CD14-positive monocyte (primary cell): Measurements from ENCODE around the gene FAM168B. TPM values are rescaled to one million over a fixed set of nuclear protein-coding genes. Genes with fewer than 3 reads are reported as not detected.
"Not testable (repeated sequence)": the region's sequence is repeated elsewhere in the genome, so short reads cannot be mapped to it uniquely, and the experiment has no call there.

ENCODE experiments used
- DNase-seq, 3 donors: peaks; one replicate each; pipeline ENCODE4 v3.0.0-alpha.2; 2011 to 2022
- H2AFZ ChIP-seq: 2 replicates; pipeline ENCODE4 v1.6.0; 2012; ENCODE audit warnings: mild to moderate bottlenecking, low read depth, low read length, inconsistent platforms; ENCODE audit not compliant: insufficient read depth, poor library complexity, severe bottlenecking
- H3K27ac ChIP-seq, 2 donors: 1 replicate in 1 of 2; 2 replicates in 1 of 2; pipeline ENCODE4 v1.5.1; 2012 to 2013; ENCODE audit warnings: low read length in 2 of 2, control low read depth in 1 of 2, inconsistent platforms in 1 of 2, low read depth in 1 of 2, mild to moderate bottlenecking in 1 of 2
- H3K27me3 ChIP-seq, 2 donors: one replicate each; pipeline versions ENCODE4 v1.6.0 to v1.6.1; 2011 to 2013; ENCODE audit warnings: low read length in 2 of 2; ENCODE audit not compliant: control insufficient read depth in 2 of 2, insufficient read depth in 2 of 2
- H3K36me3 ChIP-seq, 2 donors: replicated peaks in 1 of 2; 1 replicate in 1 of 2; 2 replicates in 1 of 2; pipeline versions ENCODE4 v1.5.1 to v1.6.1; 2012 to 2013; ENCODE audit warnings: low read length in 2 of 2, control low read depth in 1 of 2, inconsistent platforms in 1 of 2, mild to moderate bottlenecking in 1 of 2; ENCODE audit not compliant: insufficient read depth in 2 of 2, control insufficient read depth in 1 of 2
- H3K4me1 ChIP-seq, 2 donors: 1 replicate in 1 of 2; 2 replicates in 1 of 2; pipeline versions ENCODE4 v1.5.1 to v1.6.1; 2012 to 2013; ENCODE audit warnings: low read length in 2 of 2, control low read depth in 1 of 2, inconsistent platforms in 1 of 2, mild to moderate bottlenecking in 1 of 2, moderate library complexity in 1 of 2; ENCODE audit not compliant: insufficient read depth in 2 of 2, control insufficient read depth in 1 of 2
- H3K4me2 ChIP-seq: replicated peaks from 2 replicates; pipeline ENCODE3; 2012; ENCODE audit warnings: low read length, moderate library complexity, mild to moderate bottlenecking; ENCODE audit not compliant: poor library complexity, severe bottlenecking; ENCODE audit errors: extremely low read depth
- H3K4me3 ChIP-seq, 3 experiments: fragments of 200-600 bp in 1 of 3; sonication (generic) in 1 of 3; replicated peaks in 1 of 3; 1 replicate in 2 of 3; 2 replicates in 1 of 3; pipeline ENCODE4 v1.5.1; 2011 to 2013; ENCODE audit warnings: low read length in 3 of 3, mild to moderate bottlenecking in 3 of 3, control low read depth in 2 of 3, low read depth in 2 of 3, inconsistent platforms in 1 of 3, moderate library complexity in 1 of 3
- H3K79me2 ChIP-seq: 2 replicates; pipeline ENCODE4 v1.6.0; 2012; ENCODE audit warnings: mild to moderate bottlenecking, control low read depth, inconsistent platforms, low read length, moderate library complexity; ENCODE audit not compliant: insufficient read depth
- H3K9ac ChIP-seq: 2 replicates; pipeline ENCODE4 v1.6.0; 2017; ENCODE audit warnings: low read length, mild to moderate bottlenecking; ENCODE audit not compliant: insufficient read depth, poor library complexity, severe bottlenecking
- H3K9me3 ChIP-seq, 2 donors: replicated peaks in 1 of 2; 1 replicate in 1 of 2; 2 replicates in 1 of 2; pipeline versions ENCODE4 v1.5.1 to v1.6.1; 2012 to 2013; ENCODE audit warnings: low read length in 2 of 2, control low read depth in 1 of 2; ENCODE audit not compliant: control insufficient read depth in 1 of 2, insufficient read depth in 1 of 2
- H4K20me1 ChIP-seq: 2 replicates; pipeline ENCODE4 v1.6.0; 2012; ENCODE audit warnings: mild to moderate bottlenecking, low read length, control low read depth, moderate library complexity; ENCODE audit not compliant: insufficient read depth
- H3K27ac Mint-ChIP-seq, 7 donors: one replicate each; pipeline ENCODE4 v1.8.0; 2020; ENCODE audit warnings: mild to moderate bottlenecking in 7 of 7, mixed read lengths in 7 of 7, moderate library complexity in 6 of 7, inconsistent platforms in 2 of 7
- H3K27me3 Mint-ChIP-seq, 3 donors: one replicate each; pipeline ENCODE4 v1.8.0; 2021 to 2022; ENCODE audit warnings: low read depth in 3 of 3, mild to moderate bottlenecking in 3 of 3, mixed read lengths in 3 of 3, moderate library complexity in 3 of 3, inconsistent platforms in 1 of 3
- H3K36me3 Mint-ChIP-seq, 2 donors: one replicate each; pipeline ENCODE4 v1.8.0; 2020; ENCODE audit warnings: mixed read lengths in 2 of 2, inconsistent platforms in 1 of 2, mild to moderate bottlenecking in 1 of 2
- H3K4me1 Mint-ChIP-seq: one replicate; pipeline ENCODE4 v1.8.0; 2020; ENCODE audit warnings: mild to moderate bottlenecking, mixed read lengths
- H3K4me3 Mint-ChIP-seq, 2 donors: one replicate each; pipeline ENCODE4 v1.8.0; 2020; ENCODE audit warnings: mild to moderate bottlenecking in 2 of 2, mixed read lengths in 2 of 2, moderate library complexity in 1 of 2
- H3K9me3 Mint-ChIP-seq, 7 donors: one replicate each; pipeline ENCODE4 v1.8.0; 2020 to 2022; ENCODE audit warnings: mixed read lengths in 7 of 7, mild to moderate bottlenecking in 6 of 7, moderate library complexity in 6 of 7, inconsistent platforms in 2 of 7
- CTCF ChIP-seq: fragments of 200-600 bp; IDR thresholded peaks from one replicate; pipeline ENCODE4 v1.8.0; 2022; ENCODE audit warnings: antibody characterized with exemption, mild to moderate bottlenecking
- WGBS: methylation state at CpG from one replicate; pipeline ENCODE4 v1.1.5; 2013; ENCODE audit warnings: missing lambda C conversion rate; ENCODE audit not compliant: insufficient coverage; 5-methylcytosine and 5-hydroxymethylcytosine counted together
- intact Hi-C, 2 donors: fragments of 100-400 bp; cut with micrococcal nuclease; formaldehyde crosslinking; loops; one replicate each; pipeline versions ENCODE4 v1.15.0 to v1.15.1; 2023
- polyA plus RNA-seq, 3 donors: library from polyadenylated mRNA; depleted of rRNA in 1 of 3; unstranded in 2 of 3; stranded (reverse) in 1 of 3; fragments of 300-500 nt in 2 of 3; fragments of >200 nt in 1 of 3; fragmentation: Illumina TruSeq in 2 of 3; gene quantifications; 1 replicate in 2 of 3; 2 replicates in 1 of 3; pipeline ENCODE4 v1.2.3, GENCODE V29; 2012 to 2021

Gene FAM168B
- polyA plus RNA-seq, 3 donors = 20.5 to 33.2 (median 22.6) TPM

GRCh38 chr2:131081190-131081589 lies 12.1 kb downstream of the FAM168B start:
- H3K27ac Mint-ChIP-seq = peak overlapping the region in 1 of 7 donors; percentile 59
- no peaks in the 10 kb centered on the region for H3K27me3 Mint-ChIP-seq
- H3K36me3 Mint-ChIP-seq = peaks cover 69 to 85% of the 10 kb centered on the region in 2 donors

GRCh38 chr2:131079931-131080330 lies 13.3 kb downstream of the FAM168B start:
- H3K4me1 ChIP-seq, H3K9me3 ChIP-seq, H3K27me3 Mint-ChIP-seq, H3K27ac ChIP-seq, H3K4me1 Mint-ChIP-seq, H3K9me3 Mint-ChIP-seq, H3K4me3 Mint-ChIP-seq, H2AFZ ChIP-seq, intact Hi-C loops, DNase-seq, H3K27ac Mint-ChIP-seq, H3K4me2 ChIP-seq, H3K4me3 ChIP-seq, H3K9ac ChIP-seq, H3K27me3 ChIP-seq: not testable (repeated sequence)
- 93% methylated on average over 3 of the region's 6 CpGs for WGBS
- Histone ChIP-seq H3K36me3 (peaks cover 68 to 93% of the 10 kb centered on the region in 2 donors), H4K20me1 (peaks cover 97% of the 10 kb centered on the region), H3K79me2 (peaks cover 92% of the 10 kb centered on the region)
- peaks cover 69 to 86% of the 10 kb centered on the region in 2 donors for H3K36me3 Mint-ChIP-seq

More at GRCh38 chr2:131081190-131081589, 12.1 kb downstream of the FAM168B start:
- peaks cover 92% of the 10 kb centered on the region for H3K79me2 ChIP-seq
- no peak overlapping the region for H3K27ac ChIP-seq
- no peak overlapping the region for H2AFZ ChIP-seq
- no peak overlapping the region for H3K9ac ChIP-seq
- H3K9me3 ChIP-seq = no peaks in the 10 kb centered on the region
- H4K20me1 ChIP-seq = peaks cover 97% of the 10 kb centered on the region
- no peaks in the 10 kb centered on the region for H3K4me1 Mint-ChIP-seq
- H3K4me3 Mint-ChIP-seq = no peak overlapping the region
- peaks cover 65 to 93% of the 10 kb centered on the region in 2 donors for H3K36me3 ChIP-seq
- no peak for TF ChIP-seq CTCF
- no peaks in the 10 kb centered on the region for H3K4me1 ChIP-seq
- DNase-seq = no peak
- H3K4me3 ChIP-seq = no peak overlapping the region
- H3K4me2 ChIP-seq = no peak overlapping the region
- WGBS = 100% methylated on average over 2 of the region's 4 CpGs
- H3K27me3 ChIP-seq = no peaks in the 10 kb centered on the region
- intact Hi-C loops = no loop called here
- no peaks in the 10 kb centered on the region for H3K9me3 Mint-ChIP-seq
